Measurements from ENCODE around the gene RBCK1. TPM values are rescaled to one million over a fixed set of nuclear protein-coding genes. Genes with fewer than 3 reads are reported as not detected.
"Not testable (repeated sequence)": the region's sequence is repeated elsewhere in the genome, so short reads cannot be mapped to it uniquely, and the experiment has no call there.

RBCK1 gene
- total RNA-seq, 4 donors from 2014 or later = 57.9 to 86.3 (median 64.6) TPM

- TF ChIP-seq CTCF (IDR thresholded peaks at IDR 0.05) (no peak), POLR2A (IDR thresholded peaks at IDR 0.05) (no peak)
- DNase-seq = peak in 1 of 2 donors; percentile 29
- H3K36me3 ChIP-seq = no peaks in the 10 kb centered on the region
- no peak overlapping the region for H3K27ac ChIP-seq
- H3K9me3 ChIP-seq = no peaks in the 10 kb centered on the region
- H3K4me3 ChIP-seq = no peak overlapping the region
- H3K4me1 ChIP-seq = no peaks in the 10 kb centered on the region
- intact Hi-C loops (cut with DNase I; ENCODE audit: low total_unique reads) = no loop called here
- H3K27me3 ChIP-seq = no peaks in the 10 kb centered on the region
These were observed 34.8 kb upstream of the RBCK1 start for GRCh38 chr20:373171-373890.

GRCh38 chr20:375265-375889 is 32.7 kb upstream of the RBCK1 start:
- H3K36me3 ChIP-seq = no peaks in the 10 kb centered on the region
- TF ChIP-seq CTCF (IDR thresholded peaks at IDR 0.05) (no peak), POLR2A (IDR thresholded peaks at IDR 0.05) (no peak)
- intact Hi-C loops (cut with DNase I; ENCODE audit: low total_unique reads) = no loop called here
- DNase-seq = no peak
- no peaks in the 10 kb centered on the region for H3K27me3 ChIP-seq
- H3K27ac ChIP-seq = no peak overlapping the region
- no peaks in the 10 kb centered on the region for H3K4me1 ChIP-seq
- H3K4me3 ChIP-seq = no peak overlapping the region
- H3K9me3 ChIP-seq = no peaks in the 10 kb centered on the region

- no peak for TF ChIP-seq POLR2A (IDR thresholded peaks at IDR 0.05)
- TF ChIP-seq CTCF (IDR thresholded peaks at IDR 0.05) = no peak
- no peak for DNase-seq
- Histone ChIP-seq H3K4me3 (no peak overlapping the region), H3K27me3 (no peaks in the 10 kb centered on the region), H3K27ac (no peak overlapping the region), H3K9me3 (no peaks in the 10 kb centered on the region), H3K36me3 (no peaks in the 10 kb centered on the region), H3K4me1 (no peaks in the 10 kb centered on the region)
- intact Hi-C loops (cut with DNase I; ENCODE audit: low total_unique reads) = no loop called here
These were observed 32.0 kb upstream of the RBCK1 start for GRCh38 chr20:376089-376488.

GRCh38 chr20:376750-377149 is 31.3 kb upstream of the RBCK1 start:
- intact Hi-C loops (cut with DNase I; ENCODE audit: low total_unique reads) = no loop called here
- no peak overlapping the region for H3K27ac ChIP-seq
- H3K27me3 ChIP-seq = no peaks in the 10 kb centered on the region
- H3K36me3 ChIP-seq = no peaks in the 10 kb centered on the region
- H3K9me3 ChIP-seq = no peaks in the 10 kb centered on the region
- no peak overlapping the region for H3K4me3 ChIP-seq
- TF ChIP-seq POLR2A (IDR thresholded peaks at IDR 0.05) (no peak), CTCF (IDR thresholded peaks at IDR 0.05) (no peak)
- DNase-seq = no peak
- no peaks in the 10 kb centered on the region for H3K4me1 ChIP-seq

- H3K4me3 ChIP-seq; intact Hi-C loops (cut with DNase I; ENCODE audit: low total_unique reads): not testable (repeated sequence)
These were observed 30.5 kb upstream of the RBCK1 start for GRCh38 chr20:377578-377977.

More at GRCh38 chr20:377578-377977, 30.5 kb upstream of the RBCK1 start:
- H3K27me3 ChIP-seq, H3K4me1 ChIP-seq, DNase-seq, H3K9me3 ChIP-seq, H3K27ac ChIP-seq, H3K36me3 ChIP-seq: not testable (repeated sequence)
